Measurements from ENCODE around the gene KCNE3. TPM values are rescaled to one million over a fixed set of nuclear protein-coding genes. Genes with fewer than 3 reads are reported as not detected.

Gene KCNE3
- total and polyA plus RNA-seq, 9 of the 15 experiments (the other 6 are each of a cell fraction or from before 2014, with no cell fraction given): 1.6 to 8.7 (median 6.2) TPM

DNA sequence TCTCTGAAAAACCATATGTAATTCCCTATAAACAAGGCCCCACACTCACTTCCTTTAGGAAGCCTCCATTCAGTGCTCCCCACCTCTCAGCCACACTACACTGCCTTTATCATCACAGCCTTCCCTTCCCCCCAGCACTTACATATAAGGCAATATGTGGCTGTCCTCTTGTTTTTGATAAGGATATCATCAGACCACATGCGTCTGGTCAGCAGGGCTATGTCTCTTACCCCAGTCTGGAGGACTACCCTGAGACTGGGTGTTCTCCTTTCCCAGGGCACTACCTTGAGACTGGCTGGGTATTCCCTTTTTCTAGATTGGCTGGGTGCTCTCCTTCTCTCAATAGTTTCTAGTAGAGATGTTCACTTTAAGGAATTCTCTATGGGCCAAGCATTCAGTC lies 7.8 kb downstream of the KCNE3 start (continued):
- TF ChIP-seq, protein P1, sequence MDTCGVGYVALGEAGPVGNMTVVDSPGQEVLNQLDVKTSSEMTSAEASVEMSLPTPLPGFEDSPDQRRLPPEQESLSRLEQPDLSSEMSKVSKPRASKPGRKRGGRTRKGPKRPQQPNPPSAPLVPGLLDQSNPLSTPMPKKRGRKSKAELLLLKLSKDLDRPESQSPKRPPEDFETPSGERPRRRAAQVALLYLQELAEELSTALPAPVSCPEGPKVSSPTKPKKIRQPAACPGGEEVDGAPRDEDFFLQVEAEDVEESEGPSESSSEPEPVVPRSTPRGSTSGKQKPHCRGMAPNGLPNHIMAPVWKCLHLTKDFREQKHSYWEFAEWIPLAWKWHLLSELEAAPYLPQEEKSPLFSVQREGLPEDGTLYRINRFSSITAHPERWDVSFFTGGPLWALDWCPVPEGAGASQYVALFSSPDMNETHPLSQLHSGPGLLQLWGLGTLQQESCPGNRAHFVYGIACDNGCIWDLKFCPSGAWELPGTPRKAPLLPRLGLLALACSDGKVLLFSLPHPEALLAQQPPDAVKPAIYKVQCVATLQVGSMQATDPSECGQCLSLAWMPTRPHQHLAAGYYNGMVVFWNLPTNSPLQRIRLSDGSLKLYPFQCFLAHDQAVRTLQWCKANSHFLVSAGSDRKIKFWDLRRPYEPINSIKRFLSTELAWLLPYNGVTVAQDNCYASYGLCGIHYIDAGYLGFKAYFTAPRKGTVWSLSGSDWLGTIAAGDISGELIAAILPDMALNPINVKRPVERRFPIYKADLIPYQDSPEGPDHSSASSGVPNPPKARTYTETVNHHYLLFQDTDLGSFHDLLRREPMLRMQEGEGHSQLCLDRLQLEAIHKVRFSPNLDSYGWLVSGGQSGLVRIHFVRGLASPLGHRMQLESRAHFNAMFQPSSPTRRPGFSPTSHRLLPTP (IDR thresholded peaks at IDR 0.05; ENCODE audit: borderline replicate concordance, extremely low read depth, insufficient read length): no peak
- no peak for TF ChIP-seq SRSF7 (optimal IDR thresholded peaks at IDR 0.05; ENCODE audit: low read depth, low read length)
- TF ChIP-seq, protein P2, sequence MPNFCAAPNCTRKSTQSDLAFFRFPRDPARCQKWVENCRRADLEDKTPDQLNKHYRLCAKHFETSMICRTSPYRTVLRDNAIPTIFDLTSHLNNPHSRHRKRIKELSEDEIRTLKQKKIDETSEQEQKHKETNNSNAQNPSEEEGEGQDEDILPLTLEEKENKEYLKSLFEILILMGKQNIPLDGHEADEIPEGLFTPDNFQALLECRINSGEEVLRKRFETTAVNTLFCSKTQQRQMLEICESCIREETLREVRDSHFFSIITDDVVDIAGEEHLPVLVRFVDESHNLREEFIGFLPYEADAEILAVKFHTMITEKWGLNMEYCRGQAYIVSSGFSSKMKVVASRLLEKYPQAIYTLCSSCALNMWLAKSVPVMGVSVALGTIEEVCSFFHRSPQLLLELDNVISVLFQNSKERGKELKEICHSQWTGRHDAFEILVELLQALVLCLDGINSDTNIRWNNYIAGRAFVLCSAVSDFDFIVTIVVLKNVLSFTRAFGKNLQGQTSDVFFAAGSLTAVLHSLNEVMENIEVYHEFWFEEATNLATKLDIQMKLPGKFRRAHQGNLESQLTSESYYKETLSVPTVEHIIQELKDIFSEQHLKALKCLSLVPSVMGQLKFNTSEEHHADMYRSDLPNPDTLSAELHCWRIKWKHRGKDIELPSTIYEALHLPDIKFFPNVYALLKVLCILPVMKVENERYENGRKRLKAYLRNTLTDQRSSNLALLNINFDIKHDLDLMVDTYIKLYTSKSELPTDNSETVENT (CRISPR knock-in tag; IDR thresholded peaks at IDR 0.05): no peak
- no peak for TF ChIP-seq SMARCA5 (IDR thresholded peaks at IDR 0.05)
- no peak for TF ChIP-seq ZBTB8A (IDR thresholded peaks at IDR 0.05; ENCODE audit: partially characterized antibody)
- TF ChIP-seq SETDB1 (IDR thresholded peaks at IDR 0.05; ENCODE audit: low read length): no peak
- TF ChIP-seq, protein P3, sequence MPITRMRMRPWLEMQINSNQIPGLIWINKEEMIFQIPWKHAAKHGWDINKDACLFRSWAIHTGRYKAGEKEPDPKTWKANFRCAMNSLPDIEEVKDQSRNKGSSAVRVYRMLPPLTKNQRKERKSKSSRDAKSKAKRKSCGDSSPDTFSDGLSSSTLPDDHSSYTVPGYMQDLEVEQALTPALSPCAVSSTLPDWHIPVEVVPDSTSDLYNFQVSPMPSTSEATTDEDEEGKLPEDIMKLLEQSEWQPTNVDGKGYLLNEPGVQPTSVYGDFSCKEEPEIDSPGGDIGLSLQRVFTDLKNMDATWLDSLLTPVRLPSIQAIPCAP (CRISPR knock-in tag; IDR thresholded peaks at IDR 0.05; ENCODE audit: borderline replicate concordance): no peak
- TF ChIP-seq, protein P4, sequence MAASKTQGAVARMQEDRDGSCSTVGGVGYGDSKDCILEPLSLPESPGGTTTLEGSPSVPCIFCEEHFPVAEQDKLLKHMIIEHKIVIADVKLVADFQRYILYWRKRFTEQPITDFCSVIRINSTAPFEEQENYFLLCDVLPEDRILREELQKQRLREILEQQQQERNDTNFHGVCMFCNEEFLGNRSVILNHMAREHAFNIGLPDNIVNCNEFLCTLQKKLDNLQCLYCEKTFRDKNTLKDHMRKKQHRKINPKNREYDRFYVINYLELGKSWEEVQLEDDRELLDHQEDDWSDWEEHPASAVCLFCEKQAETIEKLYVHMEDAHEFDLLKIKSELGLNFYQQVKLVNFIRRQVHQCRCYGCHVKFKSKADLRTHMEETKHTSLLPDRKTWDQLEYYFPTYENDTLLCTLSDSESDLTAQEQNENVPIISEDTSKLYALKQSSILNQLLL (CRISPR knock-in tag; IDR thresholded peaks at IDR 0.05; ENCODE audit: borderline replicate concordance): no peak
- TF ChIP-seq MEIS2 (IDR thresholded peaks at IDR 0.05; ENCODE audit: partially characterized antibody): no peak
- no peak for TF ChIP-seq RBM14 (IDR thresholded peaks at IDR 0.05; ENCODE audit: borderline replicate concordance, insufficient read depth, low read depth, low read length)
- no peak for TF ChIP-seq HDGF (IDR thresholded peaks at IDR 0.05)
- TF ChIP-seq YBX1 (IDR thresholded peaks at IDR 0.05): no peak
- TF ChIP-seq NR2C2 (CRISPR knock-in tag; IDR thresholded peaks at IDR 0.05): no peak
- TF ChIP-seq NR2C2 (tag; IDR thresholded peaks at IDR 0.05): no peak
- TF ChIP-seq ZNF79 (CRISPR knock-in tag; IDR thresholded peaks at IDR 0.05; ENCODE audit: low read depth): no peak
- TF ChIP-seq OTX1 (CRISPR knock-in tag; IDR thresholded peaks at IDR 0.05): no peak
- no peak for TF ChIP-seq GTF2F1 (IDR thresholded peaks at IDR 0.05; ENCODE audit: low read depth, low read length)
- no peak; a peak in 1 of 4 replicates for TF ChIP-seq ARNT (IDR thresholded peaks at IDR 0.05)
- 0 out of 2 replicates have a peak, but pooled peaks have one; percentile 35 for TF ChIP-seq SOX6 (IDR thresholded peaks at IDR 0.05)
